Endothelial cell (in vitro differentiated cells): Measurements from ENCODE around the gene FADS1. TPM values are rescaled to one million over a fixed set of nuclear protein-coding genes. Genes with fewer than 3 reads are reported as not detected.

Experiments
- DNase-seq: peaks from one replicate; pipeline ENCODE4 v3.0.0; 2021; ENCODE audit warnings: low spot score
- H3K27ac Mint-ChIP-seq: one replicate; pipeline ENCODE4 v1.8.0; 2021; ENCODE audit warnings: mixed read lengths, inconsistent platforms; ENCODE audit not compliant: unreplicated experiment
- H3K27me3 Mint-ChIP-seq: one replicate; pipeline ENCODE4 v1.8.0; 2021; ENCODE audit warnings: mild to moderate bottlenecking, moderate library complexity, mixed read lengths, inconsistent platforms; ENCODE audit not compliant: unreplicated experiment
- H3K36me3 Mint-ChIP-seq: one replicate; pipeline ENCODE4 v1.8.0; 2021; ENCODE audit warnings: mild to moderate bottlenecking, low read depth, mixed read lengths, inconsistent platforms; ENCODE audit not compliant: unreplicated experiment
- H3K4me1 Mint-ChIP-seq: one replicate; pipeline ENCODE4 v1.8.0; 2021; ENCODE audit warnings: mild to moderate bottlenecking, mixed read lengths, inconsistent platforms; ENCODE audit not compliant: unreplicated experiment
- H3K4me3 Mint-ChIP-seq: one replicate; pipeline ENCODE4 v1.8.0; 2021; ENCODE audit warnings: mild to moderate bottlenecking, mixed read lengths, inconsistent platforms; ENCODE audit not compliant: unreplicated experiment
- H3K9me3 Mint-ChIP-seq: one replicate; pipeline ENCODE4 v1.8.0; 2021; ENCODE audit warnings: mixed read lengths, inconsistent platforms; ENCODE audit not compliant: unreplicated experiment
- total RNA-seq: library from RNA; stranded (reverse); fragmentation: NEBNext Ultra II Directional; extraction: Animal tissue kit (Norgen Biotek cat#: 25700); gene quantifications from one replicate; pipeline ENCODE4 v1.2.1, GENCODE V29; 2021; ENCODE audit not compliant: unreplicated experiment
- TF ChIP-seq, protein P1 (sequence below): fragments of 200-600 bp; sonication (generic); IDR thresholded peaks from one replicate; pipeline ENCODE4 v1.5.0; 2021; ENCODE audit warnings: antibody characterized with exemption; ENCODE audit not compliant: unreplicated experiment

Gene FADS1
- total RNA-seq, 1 donor from 2014 or later, result 102 TPM

DNA sequence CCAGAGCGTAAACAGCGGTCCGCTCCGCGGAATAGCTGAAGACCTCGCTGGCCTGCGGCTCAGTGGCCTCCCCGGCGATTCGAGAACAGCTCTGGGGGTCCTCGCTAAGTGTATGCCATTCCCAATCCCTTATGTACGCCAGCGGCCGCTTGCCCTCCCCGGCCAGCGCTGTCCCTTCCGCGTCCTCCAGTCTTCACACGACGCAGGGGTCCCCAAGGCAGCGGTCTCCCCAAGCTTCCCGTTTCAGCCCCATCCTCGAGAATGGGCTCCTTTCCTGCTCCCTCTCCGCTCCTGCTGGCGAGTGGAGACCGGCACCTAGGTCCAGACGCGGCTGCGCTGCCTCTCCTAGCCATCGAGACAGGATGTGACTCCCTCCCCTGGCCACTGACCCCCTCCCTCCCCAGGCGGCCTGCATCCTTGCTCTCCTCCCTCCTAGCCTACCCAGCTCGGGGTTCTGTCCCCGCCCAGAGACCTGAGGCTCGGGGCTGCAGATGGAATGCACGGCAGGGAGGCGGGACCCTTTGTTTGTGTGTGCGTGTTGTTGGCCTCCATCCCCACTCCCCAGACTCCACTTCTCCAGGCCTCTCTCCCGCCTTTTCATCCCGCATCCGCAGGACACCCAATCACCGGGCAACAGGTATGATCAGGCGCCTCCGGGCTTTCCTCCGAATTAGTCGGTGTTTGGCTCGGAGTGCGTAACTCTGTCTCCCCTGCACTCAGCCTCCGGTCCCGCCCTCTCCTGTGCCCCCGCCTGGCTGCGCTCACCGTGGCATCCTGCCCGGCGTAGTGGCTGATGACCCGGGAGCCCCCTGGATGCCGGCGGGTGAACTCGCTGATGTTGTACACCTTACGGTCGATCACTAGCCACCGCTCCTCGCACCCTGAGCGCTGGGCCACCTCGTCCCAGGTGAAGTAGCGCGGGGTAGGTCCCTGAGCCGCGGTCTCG, 740 bp downstream of the FADS1 start:
- Mint-ChIP-seq H3K27ac (peak overlapping the region; percentile 98), H3K9me3 (no peaks in the 10 kb centered on the region), H3K36me3 (peaks cover 17% of the 10 kb centered on the region), H3K4me1 (peaks cover 16% of the 10 kb centered on the region), H3K4me3 (peak overlapping the region; percentile 98), H3K27me3 (peaks cover 18% of the 10 kb centered on the region)
- TF ChIP-seq, protein P1, sequence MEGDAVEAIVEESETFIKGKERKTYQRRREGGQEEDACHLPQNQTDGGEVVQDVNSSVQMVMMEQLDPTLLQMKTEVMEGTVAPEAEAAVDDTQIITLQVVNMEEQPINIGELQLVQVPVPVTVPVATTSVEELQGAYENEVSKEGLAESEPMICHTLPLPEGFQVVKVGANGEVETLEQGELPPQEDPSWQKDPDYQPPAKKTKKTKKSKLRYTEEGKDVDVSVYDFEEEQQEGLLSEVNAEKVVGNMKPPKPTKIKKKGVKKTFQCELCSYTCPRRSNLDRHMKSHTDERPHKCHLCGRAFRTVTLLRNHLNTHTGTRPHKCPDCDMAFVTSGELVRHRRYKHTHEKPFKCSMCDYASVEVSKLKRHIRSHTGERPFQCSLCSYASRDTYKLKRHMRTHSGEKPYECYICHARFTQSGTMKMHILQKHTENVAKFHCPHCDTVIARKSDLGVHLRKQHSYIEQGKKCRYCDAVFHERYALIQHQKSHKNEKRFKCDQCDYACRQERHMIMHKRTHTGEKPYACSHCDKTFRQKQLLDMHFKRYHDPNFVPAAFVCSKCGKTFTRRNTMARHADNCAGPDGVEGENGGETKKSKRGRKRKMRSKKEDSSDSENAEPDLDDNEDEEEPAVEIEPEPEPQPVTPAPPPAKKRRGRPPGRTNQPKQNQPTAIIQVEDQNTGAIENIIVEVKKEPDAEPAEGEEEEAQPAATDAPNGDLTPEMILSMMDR, result no peak
- DNase-seq, result peak; percentile 70

DNA sequence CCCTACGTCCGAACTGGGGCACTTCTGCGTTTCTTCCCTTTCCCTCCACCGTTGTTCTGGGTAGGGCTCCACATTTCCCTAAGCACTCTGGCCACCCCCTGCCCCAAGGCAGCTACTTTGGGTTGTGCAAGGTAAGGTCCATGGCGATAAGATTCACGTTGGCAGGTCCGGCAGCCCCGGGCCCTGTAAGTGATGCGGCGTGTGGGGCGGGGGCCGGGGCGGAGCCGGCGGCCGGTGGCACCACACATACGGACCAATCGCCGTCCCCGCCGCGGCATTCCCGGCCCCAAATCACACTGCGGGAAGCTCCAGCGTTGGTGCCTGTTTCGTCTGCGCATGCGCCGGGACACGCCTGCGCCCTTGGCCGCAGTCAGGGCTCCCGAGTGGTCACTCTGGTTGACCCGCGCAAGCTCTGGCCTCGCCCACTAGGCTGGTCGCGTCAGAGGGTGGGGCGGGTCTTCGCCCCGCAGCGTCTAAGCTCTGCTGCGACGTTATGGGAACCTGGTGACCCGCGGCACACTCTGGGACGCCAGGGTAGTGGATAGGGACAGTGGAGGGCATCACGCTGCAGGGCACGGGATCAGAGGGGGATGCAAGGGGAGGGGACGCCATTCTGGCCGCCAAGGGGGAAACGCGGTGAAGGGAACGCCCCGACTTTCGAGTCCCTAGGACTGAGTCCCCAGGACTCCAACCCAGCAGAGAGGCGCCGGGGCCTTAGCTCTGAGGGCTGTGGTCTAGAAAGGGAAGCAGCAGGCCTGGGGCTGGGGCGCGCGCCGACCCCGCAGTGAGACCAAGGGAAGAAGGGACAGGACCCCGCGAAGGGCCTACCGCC, 1.6 kb downstream of the FADS1 start:
- peak; percentile 95 for DNase-seq
- TF ChIP-seq, protein P1, result no peak
- H3K4me1 Mint-ChIP-seq, result peaks cover 16% of the 10 kb centered on the region
- peaks cover 22% of the 10 kb centered on the region for H3K36me3 Mint-ChIP-seq
- H3K9me3 Mint-ChIP-seq, result no peaks in the 10 kb centered on the region
- H3K27me3 Mint-ChIP-seq, result peaks cover 21% of the 10 kb centered on the region
- H3K27ac Mint-ChIP-seq, result peak overlapping the region; percentile 98
- peak overlapping the region; percentile 98 for H3K4me3 Mint-ChIP-seq

DNA sequence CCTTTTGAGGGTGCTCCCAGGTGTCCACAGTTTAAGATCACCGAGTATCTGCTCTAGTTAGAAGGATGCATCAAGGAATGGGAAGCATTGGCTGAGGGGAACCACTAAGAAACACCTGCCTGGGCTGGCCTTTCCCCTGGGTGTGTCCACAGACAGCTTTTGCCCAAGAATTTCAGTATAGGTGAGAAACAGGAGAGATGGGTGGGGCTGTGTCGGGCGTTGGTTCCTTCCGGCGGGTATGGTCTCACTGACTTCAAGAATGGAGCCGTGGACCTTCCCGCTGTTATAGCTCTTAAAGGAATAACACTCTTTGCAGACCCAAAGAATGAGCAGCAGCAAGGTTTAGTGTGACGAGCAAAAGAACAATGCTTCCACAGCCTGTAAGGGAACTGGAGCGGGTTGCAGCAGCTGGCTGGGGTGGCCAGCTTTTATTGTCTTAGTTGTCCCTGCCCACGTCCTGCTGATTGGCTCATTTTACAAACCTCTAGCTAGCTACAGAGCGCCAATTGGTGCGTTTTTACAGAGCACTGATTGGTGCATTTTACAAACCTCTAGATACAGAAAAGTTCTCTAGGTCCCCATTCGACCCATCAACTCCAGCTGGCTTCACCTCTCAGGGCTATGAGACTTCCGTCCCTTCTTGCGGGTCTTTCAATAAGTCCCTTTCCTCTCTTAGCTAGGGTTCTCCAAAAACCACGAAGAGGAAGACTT, 2.4 kb downstream of the FADS1 start:
- Mint-ChIP-seq H3K27ac (peak overlapping the region; percentile 98), H3K9me3 (no peaks in the 10 kb centered on the region), H3K36me3 (peaks cover 30% of the 10 kb centered on the region), H3K27me3 (peaks cover 21% of the 10 kb centered on the region), H3K4me1 (peaks cover 16% of the 10 kb centered on the region), H3K4me3 (peak overlapping the region; percentile 87)
- peak; percentile 30 for DNase-seq
- TF ChIP-seq, protein P1, result no peak

DNA sequence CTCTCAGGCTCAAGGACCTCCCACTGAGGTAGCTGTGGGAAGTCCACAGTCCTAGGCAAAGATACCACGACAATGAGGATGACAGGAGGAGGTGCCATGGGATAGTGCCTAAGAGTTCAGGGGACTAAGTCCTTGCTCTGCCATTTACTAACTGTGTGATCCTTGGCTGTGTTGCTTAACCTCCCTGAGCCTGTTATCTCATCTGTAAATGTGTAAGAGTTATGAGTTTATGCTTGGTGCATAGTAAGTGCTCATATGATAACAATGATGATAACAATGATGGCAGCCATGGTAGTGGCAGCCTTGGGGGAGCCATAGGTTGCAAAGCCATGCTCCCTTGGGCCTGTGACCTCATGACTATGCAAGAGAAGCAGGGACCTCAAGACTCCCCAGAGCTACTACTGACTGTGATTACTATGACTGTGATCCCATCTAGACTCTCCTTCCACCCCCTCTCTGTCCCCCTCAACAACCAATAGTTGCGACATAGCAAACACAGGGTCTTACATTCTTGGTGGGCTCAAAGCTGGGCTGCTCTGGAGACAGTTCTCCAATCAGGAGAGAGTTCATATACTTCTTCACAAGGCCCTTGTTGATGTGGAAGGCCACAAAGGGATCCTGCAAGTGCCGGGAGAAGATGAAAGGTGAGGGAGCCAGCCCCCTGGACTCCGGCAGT, 3.9 kb downstream of the FADS1 start:
- DNase-seq, result no peak
- Mint-ChIP-seq H3K27me3 (peaks cover 24% of the 10 kb centered on the region), H3K27ac (no peak overlapping the region), H3K9me3 (no peaks in the 10 kb centered on the region), H3K4me1 (peaks cover 16% of the 10 kb centered on the region), H3K4me3 (no peak overlapping the region), H3K36me3 (peaks cover 39% of the 10 kb centered on the region)
- TF ChIP-seq, protein P1, result no peak
